Keratinocyte (primary cell): ENCODE measurements around the gene RPUSD4.

Source experiments
- EZH2 ChIP-seq: IDR thresholded peaks from one replicate; pipeline ENCODE4 v1.6.1; 2012; ENCODE audit warnings: inconsistent platforms, mild to moderate bottlenecking, low read length, moderate library complexity
- TF ChIP-seq, protein P1 (sequence below), 3 experiments: IDR thresholded peaks in 1 of 3; conservative IDR thresholded peaks in 1 of 3; optimal IDR thresholded peaks in 1 of 3; 2 replicates in 2 of 3; 3 replicates in 1 of 3; pipeline versions ENCODE3 to v1.5.1; 2011; ENCODE audit warnings: low read length in 3 of 3, mild to moderate bottlenecking in 3 of 3, moderate library complexity in 2 of 3, control low read depth in 1 of 3, inconsistent platforms in 1 of 3; ENCODE audit not compliant: insufficient read depth in 2 of 3; ENCODE audit errors: extremely low read depth in 1 of 3

GRCh38 chr11:126163074-126163700 is 48.3 kb downstream of the RPUSD4 start:
- TF ChIP-seq, protein P1, sequence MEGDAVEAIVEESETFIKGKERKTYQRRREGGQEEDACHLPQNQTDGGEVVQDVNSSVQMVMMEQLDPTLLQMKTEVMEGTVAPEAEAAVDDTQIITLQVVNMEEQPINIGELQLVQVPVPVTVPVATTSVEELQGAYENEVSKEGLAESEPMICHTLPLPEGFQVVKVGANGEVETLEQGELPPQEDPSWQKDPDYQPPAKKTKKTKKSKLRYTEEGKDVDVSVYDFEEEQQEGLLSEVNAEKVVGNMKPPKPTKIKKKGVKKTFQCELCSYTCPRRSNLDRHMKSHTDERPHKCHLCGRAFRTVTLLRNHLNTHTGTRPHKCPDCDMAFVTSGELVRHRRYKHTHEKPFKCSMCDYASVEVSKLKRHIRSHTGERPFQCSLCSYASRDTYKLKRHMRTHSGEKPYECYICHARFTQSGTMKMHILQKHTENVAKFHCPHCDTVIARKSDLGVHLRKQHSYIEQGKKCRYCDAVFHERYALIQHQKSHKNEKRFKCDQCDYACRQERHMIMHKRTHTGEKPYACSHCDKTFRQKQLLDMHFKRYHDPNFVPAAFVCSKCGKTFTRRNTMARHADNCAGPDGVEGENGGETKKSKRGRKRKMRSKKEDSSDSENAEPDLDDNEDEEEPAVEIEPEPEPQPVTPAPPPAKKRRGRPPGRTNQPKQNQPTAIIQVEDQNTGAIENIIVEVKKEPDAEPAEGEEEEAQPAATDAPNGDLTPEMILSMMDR (optimal IDR thresholded peaks at IDR 0.05 in 1 of 3, IDR thresholded peaks at IDR 0.05 in 1 of 3, conservative IDR thresholded peaks at IDR 0.05 in 1 of 3; ENCODE audit: extremely low read depth in 1 of 3, insufficient read depth in 2 of 3, low read length in 3 of 3), result no peak
- TF ChIP-seq EZH2, result no peak
